Measurements from ENCODE around the gene NCAN.
A peak's percentile ranks its signal among the peaks of the same experiment; 100 is the strongest.

DNA sequence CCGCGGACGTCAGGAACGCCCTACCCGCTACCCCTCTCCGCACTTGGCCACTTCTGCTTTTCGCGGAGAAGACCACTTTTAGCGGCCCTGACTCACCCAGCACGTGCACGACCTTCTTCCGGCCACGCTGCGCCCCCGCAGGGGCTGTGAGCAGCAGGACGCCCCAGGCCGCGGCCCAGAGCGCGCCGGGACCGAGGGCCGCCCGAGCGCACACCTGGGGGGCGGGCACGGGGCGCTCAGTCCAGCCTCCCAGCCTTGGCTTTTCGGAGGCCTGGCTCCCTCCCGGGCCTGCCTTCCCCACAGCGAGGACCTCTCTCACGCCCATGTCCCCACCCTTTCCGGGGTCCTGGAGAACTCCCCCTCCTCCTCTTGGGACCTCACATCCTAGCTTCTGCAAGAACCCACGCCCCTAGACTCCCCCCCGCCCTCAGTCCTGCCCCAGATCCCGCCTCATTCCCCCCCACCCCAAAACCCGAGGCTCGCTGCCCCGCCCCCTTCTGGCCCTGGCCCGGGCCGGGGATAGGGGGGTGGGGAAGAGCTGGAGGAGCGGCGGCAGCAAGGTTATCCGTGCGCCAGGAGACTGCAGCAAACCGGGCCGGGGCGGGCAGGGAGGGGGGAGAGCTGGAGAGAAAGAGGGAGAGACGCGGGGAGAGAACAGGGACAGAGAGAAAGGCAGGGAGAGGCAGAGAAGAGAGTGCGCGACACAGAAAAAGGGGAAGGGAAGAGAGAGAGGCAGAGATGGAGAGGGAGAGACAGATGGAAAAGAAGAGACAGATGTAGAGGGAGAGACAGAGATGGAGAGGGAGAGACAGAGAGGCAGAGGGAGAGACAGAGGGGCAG is 49.8 kb downstream of the NCAN start:
- TF ChIP-seq MXI1 (IDR thresholded peaks at IDR 0.05; ENCODE audit: borderline replicate concordance, low read depth, low read length): no peak
- TF ChIP-seq, protein P1, sequence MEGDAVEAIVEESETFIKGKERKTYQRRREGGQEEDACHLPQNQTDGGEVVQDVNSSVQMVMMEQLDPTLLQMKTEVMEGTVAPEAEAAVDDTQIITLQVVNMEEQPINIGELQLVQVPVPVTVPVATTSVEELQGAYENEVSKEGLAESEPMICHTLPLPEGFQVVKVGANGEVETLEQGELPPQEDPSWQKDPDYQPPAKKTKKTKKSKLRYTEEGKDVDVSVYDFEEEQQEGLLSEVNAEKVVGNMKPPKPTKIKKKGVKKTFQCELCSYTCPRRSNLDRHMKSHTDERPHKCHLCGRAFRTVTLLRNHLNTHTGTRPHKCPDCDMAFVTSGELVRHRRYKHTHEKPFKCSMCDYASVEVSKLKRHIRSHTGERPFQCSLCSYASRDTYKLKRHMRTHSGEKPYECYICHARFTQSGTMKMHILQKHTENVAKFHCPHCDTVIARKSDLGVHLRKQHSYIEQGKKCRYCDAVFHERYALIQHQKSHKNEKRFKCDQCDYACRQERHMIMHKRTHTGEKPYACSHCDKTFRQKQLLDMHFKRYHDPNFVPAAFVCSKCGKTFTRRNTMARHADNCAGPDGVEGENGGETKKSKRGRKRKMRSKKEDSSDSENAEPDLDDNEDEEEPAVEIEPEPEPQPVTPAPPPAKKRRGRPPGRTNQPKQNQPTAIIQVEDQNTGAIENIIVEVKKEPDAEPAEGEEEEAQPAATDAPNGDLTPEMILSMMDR (conservative IDR thresholded peaks at IDR 0.05; ENCODE audit: low read depth, low read length): no peak
- no peak for TF ChIP-seq POLR2A (IDR thresholded peaks at IDR 0.05; ENCODE audit: low read depth, low read length)
- TF ChIP-seq FOS (IDR thresholded peaks at IDR 0.05; ENCODE audit: low read depth, low read length): no peak
- no peak for TF ChIP-seq CEBPB (IDR thresholded peaks at IDR 0.05; ENCODE audit: low read depth, low read length)
- peak; percentile 80 for TF ChIP-seq BHLHE40 (IDR thresholded peaks at IDR 0.05; ENCODE audit: low read depth, low read length)
